Measurements from ENCODE around the gene CD47.

Gene CD47

DNA sequence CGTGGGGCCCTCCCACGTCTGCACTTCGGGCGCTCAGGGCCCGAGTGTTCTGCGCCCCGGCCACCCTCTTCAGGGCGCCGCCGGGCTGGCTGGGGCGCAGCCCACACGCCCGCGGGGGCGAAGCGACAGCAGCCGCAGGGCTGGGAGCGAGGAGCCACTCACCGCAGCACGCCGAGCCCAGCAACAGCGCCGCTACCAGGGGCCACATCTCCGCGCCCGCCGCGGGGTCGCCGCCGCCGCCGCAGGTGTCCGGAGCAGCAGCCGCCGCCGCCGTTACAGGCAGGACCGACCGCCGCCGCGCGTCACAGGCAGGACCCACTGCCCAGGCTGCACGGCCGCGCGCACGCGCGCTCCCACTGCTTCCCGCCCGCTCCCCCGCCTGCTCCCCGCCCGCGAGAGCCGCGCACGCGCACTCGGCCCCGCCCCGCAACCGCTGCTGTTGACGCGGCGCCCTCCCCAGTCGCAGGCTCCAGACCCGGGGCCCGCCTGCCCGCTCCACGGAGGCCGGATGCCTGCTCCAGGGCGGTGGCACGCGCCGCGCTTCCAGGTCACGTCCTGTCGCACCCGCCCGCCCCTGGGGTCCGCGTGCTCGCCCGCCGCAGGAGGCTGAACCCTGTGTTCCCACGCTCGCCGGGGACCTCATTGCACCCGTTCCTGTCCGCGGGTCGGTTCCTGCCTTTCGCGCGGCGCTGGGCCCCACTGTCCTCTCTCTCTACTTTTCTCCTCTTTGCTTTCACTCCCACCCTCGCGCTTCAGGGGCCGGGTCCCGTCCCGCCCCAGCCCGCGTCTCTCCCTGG is at the start of gene CD47:
Gene CD47, minus strand, starts transcription at position 331 of the 797 bp plus-strand sequence. Its CDS starts 123 bp downstream, at position 208.
- DNase-seq: peak; percentile 98

GRCh38 chr3:108137460-108137814 is 46.6 kb upstream of the CD47 start:
- no peak for DNase-seq

GRCh38 chr3:108136561-108137459 is 46.0 kb upstream of the CD47 start:
- no peak for DNase-seq

DNA sequence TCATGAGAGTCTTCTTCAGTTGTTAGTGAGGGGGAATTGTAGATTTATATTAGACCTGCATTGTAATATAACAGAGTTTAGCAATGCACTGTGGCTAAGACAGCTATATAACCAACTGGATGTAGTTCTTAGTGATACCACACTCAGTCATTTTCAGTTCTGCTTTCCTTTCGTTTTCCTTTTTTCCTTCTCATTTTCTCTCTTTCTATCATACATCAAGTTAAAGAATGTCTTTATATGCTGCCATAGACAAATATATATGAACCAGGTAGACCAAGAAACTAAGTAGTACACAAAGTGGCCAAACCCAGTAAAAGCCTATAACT is 43.7 kb upstream of the CD47 start:
- no peak for DNase-seq

DNA sequence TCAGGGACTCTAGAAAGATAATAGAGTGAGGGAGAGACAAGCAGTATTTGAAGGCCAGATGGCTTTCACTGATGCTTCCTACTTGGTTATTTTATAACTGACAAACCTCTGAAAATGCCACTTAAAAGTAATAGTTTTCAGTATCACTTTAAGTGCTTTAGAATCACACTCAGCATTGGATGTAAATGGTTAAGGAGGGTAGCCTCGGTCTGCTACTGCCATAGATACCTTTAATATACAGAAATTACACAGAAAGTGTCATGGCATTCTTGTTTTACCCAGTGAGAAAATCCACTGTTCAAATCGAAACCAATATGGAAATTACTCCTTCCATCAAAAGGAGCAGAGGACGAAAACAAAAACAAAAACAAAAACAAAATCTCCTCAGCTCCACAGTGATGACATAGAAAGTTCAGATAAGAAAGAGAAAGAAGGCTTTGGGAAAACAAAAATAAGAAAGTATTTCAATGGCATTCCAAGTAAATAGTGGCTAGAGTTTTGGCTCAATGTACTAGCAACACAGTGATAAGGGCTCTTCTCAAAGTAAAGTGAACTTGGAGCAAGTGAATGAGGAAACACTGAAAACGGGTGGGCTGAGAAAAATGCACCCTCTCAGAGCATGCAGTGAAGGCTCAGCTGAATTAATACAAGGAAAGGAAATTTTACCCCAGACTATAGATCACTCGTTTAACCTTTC is 43.2 kb upstream of the CD47 start:
- no peak for DNase-seq

- no peak for DNase-seq
These were observed 42.2 kb upstream of the CD47 start for GRCh38 chr3:108133048-108133369.

GRCh38 chr3:108131475-108132134 is 40.8 kb upstream of the CD47 start:
- DNase-seq: no peak

DNA sequence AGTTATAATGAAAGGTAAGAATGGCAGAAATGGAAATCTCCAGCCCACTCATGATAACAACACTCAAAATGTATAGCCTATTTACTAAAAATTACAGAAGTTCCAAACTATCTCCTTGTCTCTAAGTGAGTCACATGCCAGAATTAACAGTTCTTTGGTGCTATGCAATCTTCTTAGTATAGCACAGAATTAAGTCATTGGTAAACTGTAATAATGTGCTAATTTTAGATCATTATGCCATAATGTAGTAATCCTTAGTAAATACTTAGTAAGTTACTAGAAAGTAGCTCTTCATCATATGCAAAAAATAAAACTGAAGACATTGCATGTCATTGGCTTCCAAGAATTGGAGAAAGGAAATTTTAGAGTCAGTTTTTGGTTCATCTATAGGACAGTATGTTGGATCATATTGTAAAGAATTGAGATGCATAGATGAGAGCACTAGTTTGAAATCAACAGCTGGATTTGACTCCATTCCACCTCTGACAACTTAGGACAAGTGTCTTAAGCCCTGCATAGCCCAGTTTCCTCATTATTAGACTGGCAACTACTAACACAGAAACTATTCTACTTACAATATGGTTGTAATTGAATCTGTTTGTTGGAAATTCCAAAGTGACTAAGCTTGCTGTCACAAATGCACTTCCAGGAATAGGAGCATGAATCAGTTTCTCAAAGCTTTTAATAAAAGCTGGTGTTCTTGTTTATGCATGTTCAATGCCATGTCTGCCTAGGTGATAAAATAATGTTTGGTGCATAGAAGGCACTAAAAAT is 40.1 kb upstream of the CD47 start:
- no peak for DNase-seq

DNA sequence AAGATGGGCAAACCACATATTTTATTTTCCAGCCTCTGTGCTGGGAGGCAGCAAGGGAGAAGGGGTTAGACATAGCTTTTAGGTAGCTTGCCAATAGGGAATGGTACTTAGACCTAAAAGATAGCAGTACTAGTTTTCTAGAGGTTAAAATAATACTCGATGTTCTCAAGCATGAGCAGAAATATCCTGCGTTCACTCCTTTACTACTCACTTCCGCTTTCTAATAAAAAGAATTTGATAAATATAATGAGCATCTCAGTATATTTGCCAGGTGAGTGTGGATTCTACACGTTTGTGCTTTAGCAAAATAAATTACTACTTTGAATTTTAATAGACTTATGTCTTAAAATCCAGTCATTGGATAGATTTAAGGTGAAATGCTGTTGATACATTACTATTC is 39.4 kb upstream of the CD47 start:
- DNase-seq: no peak

GRCh38 chr3:108127301-108127988 is 36.6 kb upstream of the CD47 start:
- DNase-seq: peak; percentile 82

- DNase-seq: no peak
These were observed 35.5 kb upstream of the CD47 start for GRCh38 chr3:108126348-108126747.

GRCh38 chr3:108125550-108126071 is 34.8 kb upstream of the CD47 start:
- peak; percentile 83 for DNase-seq

DNA sequence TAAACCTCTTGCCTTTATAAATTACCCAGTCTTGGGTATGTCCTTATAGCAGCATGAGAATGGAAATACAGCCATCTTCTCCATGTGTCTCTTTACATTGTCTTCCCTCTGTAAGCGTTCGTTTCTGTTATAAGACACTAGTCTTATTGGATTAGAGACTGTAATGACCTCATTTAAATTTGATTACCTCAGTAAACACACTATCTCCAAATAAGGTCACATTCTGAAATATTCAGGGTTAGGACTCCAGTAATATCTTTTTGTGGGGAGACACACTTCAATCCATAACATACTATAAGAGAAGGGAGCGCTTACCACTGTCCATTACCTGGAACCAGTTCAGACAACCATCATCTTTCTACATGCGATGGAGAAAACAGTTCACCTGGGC is 34.3 kb upstream of the CD47 start:
- DNase-seq: no peak

GRCh38 chr3:108124337-108125152 is 33.7 kb upstream of the CD47 start:
- peak; percentile 86 for DNase-seq

DNA sequence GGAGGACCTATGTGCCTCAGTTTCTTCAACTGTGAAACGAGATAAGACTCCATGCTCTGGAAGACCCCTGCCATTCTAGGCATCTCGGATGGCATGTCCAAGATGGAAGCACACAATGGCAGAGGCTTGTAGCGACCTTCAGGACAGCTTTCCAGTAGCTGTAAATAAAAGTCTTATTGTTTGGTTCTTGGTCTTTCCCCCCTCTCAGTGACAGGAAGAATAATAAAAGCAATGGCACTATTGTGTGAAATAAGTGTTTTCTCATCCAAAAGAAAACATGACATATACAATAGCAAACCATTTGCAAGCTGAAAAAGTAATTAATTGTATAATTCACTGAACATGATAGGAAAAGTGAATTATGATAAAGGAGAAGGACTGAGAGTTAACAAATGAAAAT is 32.5 kb upstream of the CD47 start:
- DNase-seq: no peak

DNA sequence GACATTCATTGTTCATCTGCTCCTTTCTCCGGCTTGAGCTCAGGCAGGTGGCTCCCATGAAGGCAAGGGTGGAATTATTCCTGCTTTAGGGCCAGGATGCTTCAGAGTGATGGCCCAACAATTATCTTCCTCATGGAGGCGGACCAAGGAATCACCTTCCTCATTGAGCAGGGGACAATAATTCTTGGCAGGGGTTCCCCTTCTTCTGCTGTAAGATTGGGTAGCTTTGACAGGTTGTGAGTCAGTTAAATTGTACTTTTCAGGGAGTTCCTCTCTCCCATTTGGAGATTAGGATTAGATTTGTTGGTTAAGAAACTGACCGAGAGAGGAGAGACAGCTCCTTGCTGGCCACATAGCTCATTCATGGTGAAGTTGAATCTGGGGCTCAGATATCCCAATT is 31.4 kb upstream of the CD47 start:
- no peak for DNase-seq

DNA sequence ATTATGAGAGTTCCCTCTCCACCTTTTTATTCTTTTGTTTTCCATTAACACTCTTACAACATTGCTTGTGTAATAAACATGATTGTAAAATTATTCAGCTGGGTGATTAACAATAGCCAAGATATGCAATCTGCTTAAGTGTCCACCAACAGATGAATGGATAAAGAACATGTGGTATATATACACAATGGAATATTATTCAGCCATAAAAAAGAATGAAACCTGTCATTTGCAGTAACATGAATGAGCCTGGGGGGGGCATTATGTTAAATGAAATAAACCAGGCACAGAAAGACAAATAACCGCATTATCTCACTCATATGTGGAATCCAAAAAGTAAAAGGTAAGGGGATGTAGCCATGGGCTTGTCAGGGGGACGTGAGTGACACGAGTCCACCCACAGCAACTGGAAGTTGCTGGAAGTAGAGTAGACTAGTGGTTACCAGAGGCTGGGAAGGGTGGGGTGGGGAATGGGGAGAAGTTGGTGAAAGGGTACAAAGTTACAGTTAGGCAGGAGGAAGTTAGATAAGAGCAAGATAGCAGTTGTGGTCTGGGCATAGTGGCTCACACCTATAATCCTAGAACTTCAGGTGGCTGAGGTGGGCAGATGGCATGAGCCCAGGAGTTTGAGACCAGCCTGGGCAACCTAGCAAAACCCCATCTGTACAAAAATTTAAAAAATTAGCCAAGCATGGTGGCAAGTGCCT is 28.7 kb upstream of the CD47 start:
- no peak for DNase-seq

GRCh38 chr3:108118038-108118768 is 27.4 kb upstream of the CD47 start:
- DNase-seq: no peak

DNA sequence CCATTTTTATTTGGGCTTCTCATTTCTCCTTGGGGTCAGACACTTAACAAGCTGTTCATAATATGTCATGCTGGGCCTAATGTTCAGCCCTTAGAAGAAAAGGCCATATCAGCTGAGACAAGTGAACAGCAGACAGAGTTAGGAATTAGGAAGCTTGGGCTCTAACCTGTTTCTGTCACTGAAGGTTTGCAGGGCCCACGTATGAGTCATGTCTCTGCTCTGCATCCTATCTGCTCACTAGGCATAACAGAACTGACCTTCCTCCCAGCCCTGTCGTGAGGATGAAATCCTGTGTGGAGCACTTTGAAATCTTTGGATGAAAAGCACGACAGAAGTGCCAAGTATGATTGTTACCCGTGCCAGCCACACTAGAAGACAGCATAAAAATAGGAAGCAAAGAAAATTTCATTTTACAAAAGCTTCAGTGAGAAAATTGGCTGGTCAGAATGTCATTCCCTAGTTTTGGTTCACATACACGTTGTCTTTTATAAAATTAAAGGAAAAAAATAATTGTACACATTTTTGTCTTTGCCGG is 26.5 kb upstream of the CD47 start:
- no peak for DNase-seq
